Lung (tissue), 12 donors: ENCODE measurements around the gene CYP2C9. TPM values are rescaled to one million over a fixed set of nuclear protein-coding genes. Genes with fewer than 3 reads are reported as not detected.

Experiments
- ATAC-seq: fragments of 200-7000 bp; cut with Tn5 transposase; one replicate; pipeline ENCODE4 v1.9.1; 2020; ENCODE audit warnings: moderate number of reproducible peaks; ENCODE audit not compliant: insufficient read depth, low FRiP score
- DNase-seq, 3 donors: peaks; one replicate each; pipeline ENCODE4 v3.0.0-alpha.2; 2013 to 2017
- H3K27ac ChIP-seq, 2 donors: one replicate each; pipeline ENCODE4 v1.5.1; 2013; ENCODE audit warnings: mild to moderate bottlenecking in 2 of 2, moderate library complexity in 2 of 2, control low read depth in 1 of 2, inconsistent platforms in 1 of 2, low read depth in 1 of 2, low read length in 1 of 2
- H3K27me3 ChIP-seq, 3 donors: one replicate each; pipeline ENCODE4 v1.5.1; 2013; ENCODE audit warnings: low read length in 2 of 3; ENCODE audit not compliant: control insufficient read depth in 3 of 3, insufficient read depth in 3 of 3
- H3K36me3 ChIP-seq, 4 donors: one replicate each; pipeline ENCODE4 v1.5.1; 2013; ENCODE audit warnings: low read length in 4 of 4, mild to moderate bottlenecking in 1 of 4, moderate library complexity in 1 of 4; ENCODE audit not compliant: control insufficient read depth in 4 of 4, insufficient read depth in 4 of 4
- H3K4me1 ChIP-seq, 5 donors: one replicate each; pipeline ENCODE4 v1.5.1; 2013; ENCODE audit warnings: low read length in 5 of 5, mild to moderate bottlenecking in 2 of 5, moderate library complexity in 1 of 5; ENCODE audit not compliant: control insufficient read depth in 5 of 5, insufficient read depth in 5 of 5
- H3K4me3 ChIP-seq: one replicate; pipeline ENCODE4 v1.5.1; 2013; ENCODE audit warnings: mild to moderate bottlenecking, control low read depth, moderate library complexity
- H3K9ac ChIP-seq, 2 donors: one replicate each; pipeline ENCODE4 v1.5.1; 2013; ENCODE audit warnings: low read length in 2 of 2, control low read depth in 1 of 2; ENCODE audit not compliant: insufficient read depth in 1 of 2
- H3K9me3 ChIP-seq, 4 donors: one replicate each; pipeline ENCODE4 v1.5.1; 2013; ENCODE audit warnings: low read length in 3 of 4, mild to moderate bottlenecking in 1 of 4, moderate library complexity in 1 of 4; ENCODE audit not compliant: control insufficient read depth in 4 of 4, insufficient read depth in 3 of 4
- CTCF ChIP-seq: IDR thresholded peaks from 2 replicates; pipeline ENCODE4 v1.5.1; 2012; ENCODE audit warnings: mild to moderate bottlenecking; ENCODE audit errors: control extremely low read depth, extremely low read depth
- WGBS, 2 donors: extraction: QIAGEN DNeasy Blood & Tissue Kit; methylation state at CpG; one replicate each; pipeline ENCODE4 v1.1.7; 2013; 5-methylcytosine and 5-hydroxymethylcytosine counted together
- polyA plus RNA-seq, 2 donors: library from polyadenylated mRNA; stranded (reverse); fragments of 200-250 nt; gene quantifications; one replicate each; pipeline ENCODE4 v1.2.1, GENCODE V29; 2013
- total RNA-seq, 2 donors: library from RNA; depleted of rRNA in 1 of 2; stranded (reverse); fragments of >200 nt in 1 of 2; gene quantifications; one replicate each; pipeline ENCODE4 v1.2.1, GENCODE V29; 2014 to 2021
- donor health status: control.
- donor health status: control.
- donor health status: Bipolar disorder and iron deficiency.
- donor health status: healthy.
- donor health status: DM: yes; HTN: yes; CAD: no.

Gene CYP2C9
- total and polyA plus RNA-seq, 4 donors = 0.08 to 3.9 (median 0.53) TPM

- no peak overlapping the region for H3K9ac ChIP-seq
- H3K4me1 ChIP-seq = no peaks in the 10 kb centered on the region
- no peak for TF ChIP-seq CTCF
- H3K36me3 ChIP-seq = no peaks in the 10 kb centered on the region
- DNase-seq (no peak), ATAC-seq (no peak)
- 70 to 84% methylated on average over 6 of the region's 6 CpGs for WGBS, 2 donors
- H3K9me3 ChIP-seq = no peaks in the 10 kb centered on the region
- no peak overlapping the region for H3K4me3 ChIP-seq
- H3K27me3 ChIP-seq = no peaks in the 10 kb centered on the region
- H3K27ac ChIP-seq = no peak overlapping the region
These were observed 59.3 kb downstream of the CYP2C9 start for GRCh38 chr10:94997741-94998174.

- 65 to 83% methylated on average over 2 of the region's 2 CpGs for WGBS, 2 donors
- Histone ChIP-seq H3K9me3 (peaks cover 0 to 5% (median 0%) of the 10 kb centered on the region in 4 donors), H3K27ac (no peak overlapping the region), H3K9ac (no peak overlapping the region), H3K36me3 (no peaks in the 10 kb centered on the region), H3K4me1 (no peaks in the 10 kb centered on the region), H3K4me3 (no peak overlapping the region), H3K27me3 (no peaks in the 10 kb centered on the region)
- DNase-seq (peak in 1 of 3 donors; percentile 27), ATAC-seq (no peak)
- TF ChIP-seq CTCF = no peak
These were observed 88.0 kb downstream of the CYP2C9 start for GRCh38 chr10:95026461-95026860.

- no peaks in the 10 kb centered on the region for H3K4me1 ChIP-seq
- H3K9me3 ChIP-seq = peaks cover 0 to 3% (median 0%) of the 10 kb centered on the region in 4 donors
- H3K36me3 ChIP-seq = no peaks in the 10 kb centered on the region
- H3K9ac ChIP-seq = no peak overlapping the region
- H3K4me3 ChIP-seq = no peak overlapping the region
- DNase-seq = no peak
- TF ChIP-seq CTCF = no peak
- no peak for ATAC-seq
- H3K27me3 ChIP-seq = no peaks in the 10 kb centered on the region
- H3K27ac ChIP-seq = no peak overlapping the region
These were observed 93.2 kb downstream of the CYP2C9 start for GRCh38 chr10:95031656-95032055.

- Histone ChIP-seq H3K4me3 (no peak overlapping the region), H3K4me1 (no peaks in the 10 kb centered on the region), H3K9ac (no peak overlapping the region), H3K27me3 (no peaks in the 10 kb centered on the region), H3K9me3 (peaks cover 0 to 3% (median 0%) of the 10 kb centered on the region in 4 donors), H3K36me3 (no peaks in the 10 kb centered on the region), H3K27ac (no peak overlapping the region)
- ATAC-seq (no peak), DNase-seq (no peak)
- WGBS, 2 donors = 89 to 92% methylated on average over 4 of the region's 4 CpGs
- no peak for TF ChIP-seq CTCF
These were observed 95.9 kb downstream of the CYP2C9 start for GRCh38 chr10:95034401-95034800.
